D341Med (cell line): ENCODE measurements around the gene OR2C1.

Experiments used
- DNase-seq: peaks from one replicate; pipeline ENCODE4 v3.0.0; 2012; ENCODE audit warnings: low spot score

Gene OR2C1

DNA sequence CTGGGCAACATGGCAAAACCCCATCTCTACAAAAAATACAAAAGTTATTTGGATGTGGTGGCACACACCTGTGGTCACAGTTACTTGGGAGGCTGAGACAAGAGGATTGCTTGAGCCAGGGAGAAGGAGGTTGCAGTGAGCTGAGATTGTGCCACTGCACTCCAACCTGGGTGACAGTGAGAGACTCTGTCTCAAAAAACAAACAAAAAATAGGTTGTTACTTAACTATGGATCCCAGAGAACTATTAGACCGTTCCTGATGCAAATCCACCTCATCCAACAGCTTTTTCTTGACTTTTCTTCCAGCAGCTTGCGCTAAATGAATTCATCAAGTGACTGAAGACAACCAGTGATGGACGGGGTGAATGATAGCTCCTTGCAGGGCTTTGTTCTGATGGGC lies at the start of gene OR2C1:
Gene OR2C1 (plus strand): TSS at position 301 of the 400 bp plus-strand sequence. CDS start 52 bp downstream, at position 353.
- no peak for DNase-seq

DNA sequence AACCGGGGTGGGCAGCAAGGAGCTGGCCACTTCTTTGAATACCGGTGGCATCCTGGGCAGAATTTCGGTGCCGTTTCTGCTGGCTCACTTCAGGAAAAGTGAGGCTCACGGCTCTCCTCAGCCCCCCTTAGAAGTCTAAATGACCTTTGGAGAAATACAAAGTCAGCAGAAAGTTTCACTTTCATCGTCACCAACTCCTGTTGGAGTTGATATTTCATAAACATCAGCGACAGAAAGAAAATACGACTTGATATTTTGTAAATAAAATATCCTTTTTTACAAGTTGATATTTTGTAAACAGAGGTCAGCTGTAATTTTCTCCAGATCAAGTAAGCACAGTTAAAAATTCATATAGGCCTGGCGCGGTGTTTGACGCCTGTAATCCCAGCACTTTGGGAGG lies 49.6 kb upstream of the OR2C1 start:
- DNase-seq, result no peak

DNA sequence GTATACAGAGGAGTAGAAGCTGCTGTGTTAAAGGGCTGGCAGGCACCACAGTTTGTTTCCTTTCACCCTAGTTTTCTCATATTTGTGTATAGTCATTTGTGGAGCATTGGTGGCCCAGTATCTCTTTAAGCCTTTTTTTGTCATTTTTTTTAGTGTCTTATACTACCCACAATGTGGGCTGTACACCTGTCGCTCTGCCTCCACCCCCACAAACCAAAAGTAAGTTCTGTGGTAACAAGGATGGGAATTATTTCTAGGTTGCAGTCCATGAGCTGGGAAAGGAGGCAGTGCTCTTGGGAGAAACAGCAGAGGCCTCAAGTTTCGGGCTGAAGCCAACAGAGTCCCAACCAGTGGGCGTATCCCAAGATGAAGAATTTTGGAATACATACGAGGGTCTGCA lies 44.2 kb upstream of the OR2C1 start:
- no peak for DNase-seq

DNA sequence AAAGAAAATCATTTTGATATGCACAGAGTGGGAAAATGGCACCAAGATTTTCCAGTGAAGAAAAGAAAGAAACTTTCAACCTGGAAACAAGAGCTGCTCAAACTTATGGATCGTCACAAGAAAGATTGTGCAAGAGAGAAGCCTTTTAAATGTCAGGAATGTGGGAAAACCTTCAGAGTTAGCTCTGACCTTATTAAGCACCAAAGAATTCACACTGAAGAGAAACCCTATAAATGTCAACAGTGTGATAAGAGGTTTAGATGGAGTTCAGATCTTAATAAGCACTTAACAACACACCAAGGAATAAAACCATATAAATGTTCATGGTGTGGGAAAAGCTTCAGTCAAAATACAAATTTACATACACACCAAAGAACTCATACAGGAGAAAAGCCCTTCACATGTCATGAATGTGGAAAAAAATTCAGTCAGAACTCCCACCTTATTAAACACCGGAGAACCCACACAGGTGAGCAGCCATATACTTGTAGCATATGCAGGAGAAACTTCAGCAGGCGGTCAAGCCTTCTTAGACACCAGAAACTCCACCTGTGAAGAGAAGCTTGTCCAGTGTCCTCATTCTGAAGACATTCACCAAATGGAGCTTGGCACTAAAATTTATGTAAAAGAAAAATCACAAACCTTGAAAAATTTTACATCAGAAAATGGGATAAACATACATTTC lies 38.2 kb upstream of the OR2C1 start:
- no peak for DNase-seq

DNA sequence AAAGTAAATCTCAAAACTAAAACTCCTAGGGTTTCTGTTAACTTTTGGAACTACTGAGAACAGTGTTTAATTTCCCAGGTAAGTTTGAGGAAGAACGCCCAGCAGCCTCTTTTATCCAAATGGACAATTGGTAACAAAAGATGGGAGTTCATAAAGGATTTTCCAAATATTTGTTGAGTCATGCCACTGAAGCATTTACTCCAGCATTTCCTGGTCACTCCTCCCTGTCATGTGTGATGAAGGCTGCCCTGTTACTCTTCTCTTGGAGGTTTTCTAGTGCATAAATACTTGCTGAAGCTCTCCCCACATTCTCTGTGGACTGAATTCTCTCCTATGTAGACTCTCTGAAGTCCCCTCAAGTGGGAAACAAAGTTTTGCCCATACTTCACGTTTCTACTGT lies 33.9 kb upstream of the OR2C1 start:
- no peak for DNase-seq

DNA sequence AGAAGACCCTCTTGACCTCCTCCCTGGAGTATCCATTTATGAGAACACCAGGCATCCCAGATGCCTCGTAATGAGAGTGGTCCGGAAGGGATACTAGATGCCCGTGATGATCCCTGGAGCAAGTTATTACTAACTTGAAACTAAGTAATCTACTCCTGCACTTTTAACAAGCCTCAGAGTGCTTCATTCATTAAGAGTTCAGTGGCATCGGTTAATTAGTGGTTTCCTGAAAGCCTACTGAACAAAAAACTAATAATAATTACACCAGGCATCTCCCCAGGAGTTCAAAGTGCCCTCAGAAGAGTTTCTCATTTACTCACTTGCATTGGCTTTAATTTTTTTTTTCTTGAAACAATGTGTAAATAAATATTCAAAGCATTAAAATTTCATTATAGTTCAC lies 28.2 kb upstream of the OR2C1 start:
- no peak for DNase-seq

DNA sequence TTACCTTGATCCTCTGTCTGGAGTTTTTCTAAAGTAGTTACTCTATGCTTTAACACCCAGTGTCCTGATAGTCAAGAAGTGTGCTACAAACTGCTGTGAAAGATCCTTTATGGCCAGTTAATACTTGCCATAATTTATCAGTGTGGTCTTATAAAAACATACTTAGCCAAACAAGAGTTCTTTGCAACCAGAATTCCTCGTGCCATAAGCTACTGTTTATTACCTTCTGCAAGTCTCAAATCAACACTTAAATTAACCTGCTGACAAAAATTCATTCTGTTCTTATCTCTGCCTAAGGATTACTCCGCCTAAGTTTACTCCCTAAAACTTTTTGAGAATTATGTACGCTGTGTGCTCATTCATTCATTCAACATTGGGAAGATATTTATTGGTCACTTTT lies 27.6 kb upstream of the OR2C1 start:
- DNase-seq, result no peak

DNA sequence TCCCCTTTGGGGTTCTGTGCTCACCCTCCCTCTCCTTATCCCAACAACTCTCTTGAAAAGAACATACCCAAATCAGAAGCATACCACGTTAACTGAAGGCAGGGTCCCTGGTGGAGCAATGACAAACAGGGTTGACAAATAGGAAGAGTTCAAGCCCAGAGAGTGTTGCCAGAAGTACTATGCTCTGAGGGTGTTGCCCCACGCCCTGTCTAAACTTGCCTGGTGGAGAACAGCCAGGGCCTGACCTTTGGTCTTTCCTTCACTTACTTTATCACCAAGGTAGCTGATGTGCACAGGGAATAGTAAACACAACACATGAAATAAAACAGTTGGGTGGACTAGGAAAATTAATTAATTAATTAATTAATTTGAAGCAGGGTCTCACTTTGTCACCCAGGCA lies 27.0 kb upstream of the OR2C1 start:
- DNase-seq, result no peak

DNA sequence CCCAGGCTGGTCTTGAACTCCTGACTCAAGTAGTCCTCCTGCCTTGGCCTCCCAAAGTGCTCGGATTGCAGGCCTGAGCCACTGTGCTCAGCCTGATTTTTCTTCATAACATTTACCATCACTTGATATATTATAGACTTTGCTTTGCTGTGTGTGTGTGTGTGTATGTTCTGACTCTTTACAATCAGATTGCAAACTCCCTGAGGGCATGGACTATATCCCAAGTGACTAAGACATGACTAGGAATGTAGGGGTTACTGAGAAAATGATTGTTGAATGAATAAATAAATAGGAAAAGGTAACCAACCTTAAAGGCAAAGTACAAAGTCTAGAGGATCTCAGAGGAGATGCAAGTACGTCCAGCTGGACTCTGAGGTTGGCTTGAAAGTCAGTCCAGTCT lies 9.6 kb upstream of the OR2C1 start:
- DNase-seq, result no peak

DNA sequence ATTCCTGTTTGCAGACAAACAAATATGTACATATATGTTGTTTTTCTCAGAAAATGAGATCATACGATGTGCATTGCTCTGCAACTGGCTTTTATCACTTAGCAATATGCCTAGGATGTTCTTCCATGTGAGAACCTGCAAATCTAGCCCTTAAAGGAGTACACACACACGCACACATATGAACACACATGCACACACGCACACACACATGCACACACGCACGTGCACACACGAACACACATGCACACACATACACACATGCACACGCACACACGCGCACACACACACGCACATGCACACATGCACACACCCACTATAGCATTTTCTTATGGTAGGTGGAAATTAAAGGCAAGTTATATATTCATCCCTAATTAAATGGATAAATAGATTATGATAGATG lies 8.1 kb upstream of the OR2C1 start:
- no peak for DNase-seq

DNA sequence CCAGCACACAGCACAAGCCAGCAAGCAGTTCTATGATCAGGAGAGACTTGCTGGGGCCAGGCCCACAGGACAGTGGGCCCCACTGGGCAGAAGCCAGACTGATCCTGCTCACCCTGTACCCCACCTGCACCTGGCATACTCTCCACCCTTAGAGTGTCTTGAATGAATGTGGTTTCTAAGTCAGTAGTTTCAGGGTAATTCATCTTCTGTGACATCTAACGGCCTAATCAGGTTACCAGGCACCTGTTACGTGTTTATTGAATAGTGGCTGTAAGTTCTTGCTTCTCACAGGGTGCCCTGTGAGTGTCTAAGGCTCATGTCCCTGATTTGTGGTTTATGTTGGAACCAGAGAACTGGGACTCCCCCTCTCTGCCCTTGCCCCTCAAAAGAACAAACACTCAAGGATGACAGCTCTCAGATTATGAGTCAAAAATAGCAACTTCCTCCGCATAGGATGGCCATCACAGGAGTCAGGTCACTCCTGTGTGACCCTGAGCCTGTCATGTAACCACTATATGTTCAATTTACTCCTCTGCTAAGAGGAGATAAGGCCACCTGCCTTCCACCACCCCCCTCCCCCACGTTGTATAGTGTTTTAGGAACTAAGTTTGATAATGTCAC lies 7.0 kb upstream of the OR2C1 start:
- DNase-seq, result no peak

DNA sequence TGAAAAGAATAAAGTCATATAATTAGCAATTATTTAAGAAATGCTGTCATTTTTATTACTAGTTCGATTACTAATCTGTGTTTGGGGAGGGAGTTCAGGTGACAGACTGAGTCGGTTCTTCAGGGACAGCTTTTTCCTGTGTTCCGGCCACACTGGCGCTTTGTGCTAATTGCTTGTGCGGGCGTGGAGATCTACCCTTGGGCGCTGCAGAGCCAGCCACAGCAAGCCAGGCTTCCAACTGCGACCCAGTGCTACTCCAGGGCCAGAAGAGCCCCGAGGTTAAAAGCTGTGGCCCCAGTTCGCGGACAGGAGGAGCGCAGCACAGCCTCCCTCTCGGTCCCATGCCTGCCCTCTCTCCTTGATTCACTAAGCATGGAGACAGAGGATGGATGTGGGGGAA lies 6.5 kb upstream of the OR2C1 start:
- DNase-seq, result no peak

DNA sequence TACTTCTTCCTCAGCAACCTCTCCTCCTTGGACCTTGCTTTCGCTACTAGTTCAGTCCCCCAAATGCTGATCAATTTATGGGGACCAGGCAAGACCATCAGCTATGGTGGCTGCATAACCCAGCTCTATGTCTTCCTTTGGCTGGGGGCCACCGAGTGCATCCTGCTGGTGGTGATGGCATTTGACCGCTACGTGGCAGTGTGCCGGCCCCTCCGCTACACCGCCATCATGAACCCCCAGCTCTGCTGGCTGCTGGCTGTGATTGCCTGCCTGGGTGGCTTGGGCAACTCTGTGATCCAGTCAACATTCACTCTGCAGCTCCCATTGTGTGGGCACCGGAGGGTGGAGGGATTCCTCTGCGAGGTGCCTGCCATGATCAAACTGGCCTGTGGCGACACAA lies 429 bp downstream of the OR2C1 start:
- DNase-seq, result no peak

DNA sequence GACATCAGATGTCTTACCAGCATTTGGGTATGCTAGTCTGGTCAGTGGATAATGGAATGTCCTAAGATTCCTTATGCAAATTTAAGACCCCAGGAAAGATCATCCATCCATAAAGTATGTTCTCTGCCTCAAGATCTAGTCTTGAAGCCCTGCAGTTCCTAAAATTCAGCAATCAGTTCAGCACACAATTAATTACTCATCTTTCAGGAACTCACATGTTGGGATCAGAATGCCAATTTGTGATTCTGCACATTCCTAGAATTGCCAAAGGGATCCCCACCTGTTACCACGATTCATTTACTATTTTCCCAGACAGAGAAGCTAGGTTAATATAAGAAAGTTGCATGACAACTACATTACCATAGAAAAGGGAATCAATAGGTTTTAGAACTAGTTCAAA lies 3.2 kb downstream of the OR2C1 start:
- no peak for DNase-seq

DNA sequence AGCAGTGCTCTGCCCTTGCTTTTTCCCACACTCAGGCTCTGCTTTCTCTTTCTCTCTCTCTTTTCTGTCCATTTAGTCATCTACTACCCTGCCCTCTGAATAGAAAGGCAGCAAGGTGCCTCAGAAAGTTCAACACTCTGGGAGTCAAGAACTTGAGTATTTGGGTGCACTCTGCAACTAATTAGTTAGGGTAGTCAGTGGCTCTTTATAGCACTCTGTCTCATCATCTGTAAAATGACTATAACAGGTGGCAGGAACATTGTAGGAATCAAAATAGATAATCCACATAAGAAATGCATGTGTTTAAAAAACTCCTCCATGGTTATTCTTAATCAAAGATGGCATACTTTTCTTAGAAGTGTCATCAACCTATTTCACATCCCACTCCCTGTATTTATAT lies 7.2 kb downstream of the OR2C1 start:
- no peak for DNase-seq

DNA sequence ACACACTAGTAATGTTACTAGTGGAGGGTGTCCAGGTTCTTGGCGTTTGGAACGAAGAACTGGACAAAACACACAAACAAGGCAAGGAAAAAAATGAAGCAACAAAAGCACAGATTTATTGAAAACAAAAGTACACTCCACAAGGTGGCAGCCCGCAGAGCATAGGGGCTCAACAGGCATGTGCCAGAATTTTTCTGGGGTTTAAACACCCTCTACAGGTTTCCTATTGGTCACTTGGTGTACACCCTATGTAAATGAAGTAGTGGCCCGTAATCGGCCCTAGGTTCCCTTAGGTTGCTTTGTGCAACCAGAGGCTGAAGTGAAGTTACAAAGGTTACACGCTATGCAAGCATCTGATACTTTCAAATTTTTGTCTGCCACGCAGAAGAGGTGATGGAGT lies 8.1 kb downstream of the OR2C1 start:
- no peak for DNase-seq

DNA sequence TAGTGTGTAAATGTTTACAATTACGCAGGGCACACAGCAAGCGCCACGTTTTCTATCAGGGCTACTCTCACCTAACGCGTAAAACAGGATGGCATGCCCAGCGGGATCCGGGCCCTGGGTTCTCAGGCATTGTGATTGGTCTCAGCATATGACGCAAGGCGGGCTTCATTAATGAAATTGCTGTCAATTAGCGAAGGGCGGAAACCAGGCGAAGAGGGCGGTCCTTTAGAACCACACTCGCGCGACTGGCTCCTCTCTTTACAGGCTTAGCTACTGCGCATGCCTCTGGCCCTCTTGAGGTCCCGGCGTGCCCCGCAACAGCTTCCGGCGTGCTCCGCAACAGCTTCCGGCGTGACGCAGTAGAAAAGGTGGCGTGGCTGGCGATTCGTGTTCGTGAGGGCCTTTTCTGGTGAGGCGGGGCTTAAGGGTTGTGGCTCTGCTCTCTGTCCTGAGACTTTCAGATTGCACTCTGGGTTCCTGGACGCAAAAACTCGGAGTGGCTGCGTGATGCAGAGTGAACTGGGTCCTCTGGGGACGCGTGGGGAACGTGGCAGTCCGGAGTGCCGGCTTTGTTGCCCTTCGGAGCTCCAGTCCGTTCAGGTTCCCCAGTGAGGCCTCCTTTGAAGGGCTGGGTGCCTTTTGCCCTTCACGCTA lies 9.2 kb downstream of the OR2C1 start:
- peak; percentile 35 for DNase-seq

DNA sequence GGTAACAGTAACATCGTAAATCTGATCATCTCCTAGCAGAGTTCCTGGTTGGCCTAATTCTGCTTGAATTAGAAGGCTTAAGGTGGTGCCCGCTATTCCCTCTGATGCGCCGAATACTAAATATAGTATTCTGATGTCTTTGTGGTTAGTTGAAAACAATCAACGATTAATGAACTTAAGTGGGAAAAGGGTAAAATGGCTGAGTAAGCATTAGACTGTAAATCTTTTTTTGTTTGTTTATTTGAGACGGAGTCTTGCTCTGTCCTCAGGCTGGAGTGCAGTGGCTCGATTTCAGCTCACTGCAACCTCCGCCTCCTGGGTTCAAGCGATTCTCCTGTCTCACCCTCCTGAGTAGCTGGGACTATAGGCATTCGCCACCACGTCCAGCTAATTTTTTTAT lies 13.4 kb downstream of the OR2C1 start:
- DNase-seq, result no peak

DNA sequence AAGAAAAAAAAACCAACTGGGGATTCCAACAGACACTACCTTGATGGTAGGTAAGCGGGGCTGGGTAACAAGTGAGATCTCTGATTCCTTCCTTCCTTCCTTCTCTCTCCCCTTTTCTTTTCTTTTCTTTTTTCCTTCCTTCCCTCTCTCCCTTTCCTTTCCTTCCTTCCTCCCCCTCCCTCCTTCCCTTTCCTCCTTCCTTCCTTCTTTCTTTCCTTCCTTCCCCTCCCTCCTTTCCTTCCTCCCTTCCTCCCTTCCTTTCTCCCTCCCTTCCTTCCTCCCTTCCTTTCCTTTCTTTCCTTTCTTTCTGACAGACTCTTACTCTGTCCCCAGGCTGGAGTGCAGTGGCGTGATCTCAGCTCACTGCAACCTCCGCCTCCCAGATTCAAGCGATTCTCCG lies 20.0 kb downstream of the OR2C1 start:
- DNase-seq, result no peak

DNA sequence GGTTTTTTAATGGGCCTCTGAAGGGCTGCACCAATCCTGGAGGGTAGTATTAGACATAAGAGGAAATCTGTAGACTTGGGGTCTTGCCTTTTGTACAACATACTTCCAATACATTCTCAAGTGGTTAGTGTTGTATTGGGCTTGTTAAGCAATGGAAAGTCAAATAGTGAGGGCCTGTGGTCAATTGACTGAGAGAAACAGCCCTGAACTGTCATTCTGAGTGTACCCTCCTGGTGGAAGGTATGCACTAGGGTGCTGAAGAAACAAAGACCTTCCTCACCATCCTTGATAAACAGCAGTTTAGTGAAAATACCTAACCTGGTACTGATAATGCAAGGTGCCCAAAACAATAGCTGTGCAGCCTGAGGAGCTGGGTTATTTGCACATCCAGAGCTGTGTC lies 22.2 kb downstream of the OR2C1 start:
- DNase-seq, result no peak

DNA sequence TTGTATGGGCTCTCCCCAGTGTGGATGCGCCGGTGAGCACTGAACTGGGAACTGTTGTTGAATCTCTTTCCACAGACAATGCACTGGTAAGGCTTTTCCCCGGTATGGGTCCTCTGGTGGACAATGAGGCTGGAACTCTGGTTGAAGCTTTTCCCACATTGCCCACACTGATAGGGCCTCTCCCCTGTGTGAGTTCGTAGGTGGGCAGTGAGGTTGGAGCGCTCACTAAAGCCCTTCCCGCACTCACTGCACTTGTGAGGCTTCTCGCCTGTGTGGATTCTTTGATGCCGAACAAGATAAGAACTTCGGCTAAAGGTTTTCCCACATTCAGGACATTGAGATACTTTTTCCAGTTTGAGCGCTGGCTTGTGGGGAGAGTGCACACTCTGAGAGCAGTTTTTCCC lies 27.4 kb downstream of the OR2C1 start:
- no peak for DNase-seq

DNA sequence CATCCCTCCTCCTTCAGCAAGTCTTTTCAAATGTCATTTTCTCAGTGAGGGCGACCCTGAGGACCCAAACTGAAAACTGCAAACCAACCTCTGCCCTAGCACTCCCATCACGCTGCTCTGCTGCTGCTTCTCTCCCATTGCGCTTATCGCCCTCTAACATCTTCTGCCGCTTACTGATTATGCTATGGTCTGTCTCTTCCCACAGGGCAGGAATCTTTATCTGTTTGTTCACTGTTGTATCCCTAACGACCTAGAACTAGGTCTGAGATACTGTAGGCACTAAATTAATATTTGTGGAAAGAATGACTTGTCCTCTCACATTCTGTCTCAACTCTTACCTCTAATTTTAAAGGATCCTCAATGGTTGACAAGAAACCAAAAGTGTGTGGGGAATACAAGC lies 32.6 kb downstream of the OR2C1 start:
- no peak for DNase-seq

DNA sequence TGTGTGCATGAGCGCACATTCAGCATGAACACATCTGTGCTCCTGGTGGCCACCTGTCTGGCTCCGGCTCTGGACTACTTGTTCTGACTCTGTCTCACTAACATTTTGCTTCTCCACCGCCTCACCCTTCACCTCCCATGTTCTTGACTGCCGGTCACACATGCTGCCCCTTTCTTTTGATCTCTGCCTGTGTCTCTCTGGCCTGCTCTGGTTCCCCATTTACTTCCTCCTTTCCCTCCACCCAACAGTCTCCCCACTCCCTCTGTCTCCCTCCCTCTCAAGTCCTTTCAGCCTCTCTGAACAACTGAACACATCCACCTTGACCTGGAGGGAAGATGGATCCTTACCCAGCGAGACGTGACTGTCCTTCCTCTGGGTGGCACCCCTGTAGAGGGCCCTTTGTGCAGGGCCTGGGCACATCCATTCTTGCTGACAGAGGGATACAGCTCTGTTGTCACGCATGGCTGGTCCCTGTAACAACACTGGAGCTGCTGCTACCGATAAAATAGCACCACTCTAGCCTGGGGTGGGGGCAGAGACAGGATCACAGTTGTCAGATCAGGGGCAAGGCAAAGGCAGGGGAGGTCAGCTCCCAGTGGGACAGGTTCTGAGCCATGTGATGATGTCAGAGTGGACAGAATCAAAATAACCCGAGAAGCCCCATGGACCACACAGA lies 34.1 kb downstream of the OR2C1 start:
- no peak for DNase-seq
